GM23338 (cell line): Measurements from ENCODE around the gene CACNA1S.
A peak's percentile ranks its signal among the peaks of the same experiment; 100 is the strongest.

Experiments
- CREB1 ChIP-seq: fragments of 250-450 bp; sonication (Bioruptor Pico); IDR thresholded peaks from 2 replicates; pipeline ENCODE4 v1.5.0; 2020; ENCODE audit warnings: low read depth, mild to moderate bottlenecking, moderate library complexity
- EZH2 ChIP-seq: fragments of 200-600 bp; sonication (generic); IDR thresholded peaks from one replicate; pipeline ENCODE4 v1.8.0; 2017; ENCODE audit warnings: antibody characterized with exemption, mild to moderate bottlenecking, low read depth; ENCODE audit not compliant: unreplicated experiment
- EZH2phosphoT487 ChIP-seq: fragments of 200-600 bp; sonication (generic); IDR thresholded peaks from one replicate; pipeline ENCODE4 v1.8.1; 2018; ENCODE audit warnings: antibody characterized with exemption; ENCODE audit not compliant: unreplicated experiment
- JUNB ChIP-seq: IDR thresholded peaks from one replicate; pipeline ENCODE4 v1.6.1; 2016; ENCODE audit warnings: antibody characterized with exemption; ENCODE audit not compliant: unreplicated experiment
- POLR2AphosphoS5 ChIP-seq: IDR thresholded peaks from 2 replicates; pipeline ENCODE4 v1.6.1; 2016; ENCODE audit warnings: antibody characterized with exemption, low read depth
- TF ChIP-seq, protein P1 (sequence below), 2 experiments: fragments of 200-600 bp in 1 of 2; sonication (generic) in 1 of 2; conservative IDR thresholded peaks; 2 replicates each; pipeline versions ENCODE4 v1.5.1 to v1.6.1; 2016 to 2017; ENCODE audit warnings: antibody characterized with exemption in 2 of 2, low read depth in 2 of 2, mild to moderate bottlenecking in 2 of 2, moderate library complexity in 1 of 2
- TF ChIP-seq, protein P2 (sequence below): fragments of 250-450 bp; sonication (Bioruptor Pico); IDR thresholded peaks from 2 replicates; pipeline ENCODE4 v1.5.0; 2020; ENCODE audit warnings: mild to moderate bottlenecking, moderate library complexity
- TF ChIP-seq, protein P3 (sequence below): IDR thresholded peaks from 2 replicates; pipeline ENCODE4 v1.6.1; 2016; ENCODE audit warnings: antibody characterized with exemption
- TF ChIP-seq, protein P4 (sequence below): IDR thresholded peaks from one replicate; pipeline ENCODE4 v1.6.1; 2018; ENCODE audit warnings: antibody characterized with exemption; ENCODE audit not compliant: unreplicated experiment

DNA sequence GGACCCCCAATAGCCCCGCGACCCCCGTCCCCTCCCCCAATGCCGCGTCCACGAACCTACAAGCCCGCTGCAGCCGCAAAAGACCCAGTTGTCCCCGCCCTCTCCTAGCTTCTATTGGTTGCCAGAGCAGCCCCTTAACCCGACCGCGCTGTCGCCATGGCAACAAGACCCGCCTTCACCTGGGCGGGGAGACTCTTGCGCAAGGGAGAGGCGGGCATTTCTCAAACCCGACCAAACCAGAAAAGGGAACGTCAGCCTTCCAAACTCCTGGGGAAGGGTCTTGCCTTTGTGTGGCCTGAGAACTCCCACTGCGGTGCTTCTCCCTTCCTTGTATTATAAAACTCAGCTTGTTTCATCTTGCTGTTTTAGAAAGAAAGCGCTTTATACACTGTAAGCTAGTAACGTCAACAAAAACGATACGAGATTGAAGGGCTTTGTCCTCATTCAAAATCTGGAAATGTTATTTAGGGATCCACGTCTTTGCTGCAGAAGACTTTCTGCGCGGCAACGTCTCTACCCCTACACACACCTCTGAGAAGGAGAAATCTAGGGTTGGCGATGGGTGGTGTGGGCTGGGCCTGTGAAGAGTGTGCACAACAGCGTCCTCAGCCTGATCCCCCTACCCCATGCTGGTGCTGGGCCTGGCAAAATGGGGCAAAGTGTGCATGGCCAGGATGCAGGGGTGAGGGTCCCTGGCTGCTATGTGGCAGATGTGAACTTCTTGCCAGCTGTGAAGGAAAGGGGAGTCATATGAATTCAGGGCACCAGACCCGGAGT is 42.4 kb upstream of the CACNA1S start, which contains the start of gene TMEM9:
- TF ChIP-seq EZH2 (no peak), POLR2AphosphoS5 (peak; percentile 46), EZH2phosphoT487 (no peak), CREB1 (CRISPR knock-in tag) (peak; percentile 67), JUNB (peak; percentile 88)
- TF ChIP-seq, protein P1, sequence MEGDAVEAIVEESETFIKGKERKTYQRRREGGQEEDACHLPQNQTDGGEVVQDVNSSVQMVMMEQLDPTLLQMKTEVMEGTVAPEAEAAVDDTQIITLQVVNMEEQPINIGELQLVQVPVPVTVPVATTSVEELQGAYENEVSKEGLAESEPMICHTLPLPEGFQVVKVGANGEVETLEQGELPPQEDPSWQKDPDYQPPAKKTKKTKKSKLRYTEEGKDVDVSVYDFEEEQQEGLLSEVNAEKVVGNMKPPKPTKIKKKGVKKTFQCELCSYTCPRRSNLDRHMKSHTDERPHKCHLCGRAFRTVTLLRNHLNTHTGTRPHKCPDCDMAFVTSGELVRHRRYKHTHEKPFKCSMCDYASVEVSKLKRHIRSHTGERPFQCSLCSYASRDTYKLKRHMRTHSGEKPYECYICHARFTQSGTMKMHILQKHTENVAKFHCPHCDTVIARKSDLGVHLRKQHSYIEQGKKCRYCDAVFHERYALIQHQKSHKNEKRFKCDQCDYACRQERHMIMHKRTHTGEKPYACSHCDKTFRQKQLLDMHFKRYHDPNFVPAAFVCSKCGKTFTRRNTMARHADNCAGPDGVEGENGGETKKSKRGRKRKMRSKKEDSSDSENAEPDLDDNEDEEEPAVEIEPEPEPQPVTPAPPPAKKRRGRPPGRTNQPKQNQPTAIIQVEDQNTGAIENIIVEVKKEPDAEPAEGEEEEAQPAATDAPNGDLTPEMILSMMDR (conservative IDR thresholded peaks at IDR 0.05; ENCODE audit: low read depth in 2 of 2) = no peak
- TF ChIP-seq, protein P2, sequence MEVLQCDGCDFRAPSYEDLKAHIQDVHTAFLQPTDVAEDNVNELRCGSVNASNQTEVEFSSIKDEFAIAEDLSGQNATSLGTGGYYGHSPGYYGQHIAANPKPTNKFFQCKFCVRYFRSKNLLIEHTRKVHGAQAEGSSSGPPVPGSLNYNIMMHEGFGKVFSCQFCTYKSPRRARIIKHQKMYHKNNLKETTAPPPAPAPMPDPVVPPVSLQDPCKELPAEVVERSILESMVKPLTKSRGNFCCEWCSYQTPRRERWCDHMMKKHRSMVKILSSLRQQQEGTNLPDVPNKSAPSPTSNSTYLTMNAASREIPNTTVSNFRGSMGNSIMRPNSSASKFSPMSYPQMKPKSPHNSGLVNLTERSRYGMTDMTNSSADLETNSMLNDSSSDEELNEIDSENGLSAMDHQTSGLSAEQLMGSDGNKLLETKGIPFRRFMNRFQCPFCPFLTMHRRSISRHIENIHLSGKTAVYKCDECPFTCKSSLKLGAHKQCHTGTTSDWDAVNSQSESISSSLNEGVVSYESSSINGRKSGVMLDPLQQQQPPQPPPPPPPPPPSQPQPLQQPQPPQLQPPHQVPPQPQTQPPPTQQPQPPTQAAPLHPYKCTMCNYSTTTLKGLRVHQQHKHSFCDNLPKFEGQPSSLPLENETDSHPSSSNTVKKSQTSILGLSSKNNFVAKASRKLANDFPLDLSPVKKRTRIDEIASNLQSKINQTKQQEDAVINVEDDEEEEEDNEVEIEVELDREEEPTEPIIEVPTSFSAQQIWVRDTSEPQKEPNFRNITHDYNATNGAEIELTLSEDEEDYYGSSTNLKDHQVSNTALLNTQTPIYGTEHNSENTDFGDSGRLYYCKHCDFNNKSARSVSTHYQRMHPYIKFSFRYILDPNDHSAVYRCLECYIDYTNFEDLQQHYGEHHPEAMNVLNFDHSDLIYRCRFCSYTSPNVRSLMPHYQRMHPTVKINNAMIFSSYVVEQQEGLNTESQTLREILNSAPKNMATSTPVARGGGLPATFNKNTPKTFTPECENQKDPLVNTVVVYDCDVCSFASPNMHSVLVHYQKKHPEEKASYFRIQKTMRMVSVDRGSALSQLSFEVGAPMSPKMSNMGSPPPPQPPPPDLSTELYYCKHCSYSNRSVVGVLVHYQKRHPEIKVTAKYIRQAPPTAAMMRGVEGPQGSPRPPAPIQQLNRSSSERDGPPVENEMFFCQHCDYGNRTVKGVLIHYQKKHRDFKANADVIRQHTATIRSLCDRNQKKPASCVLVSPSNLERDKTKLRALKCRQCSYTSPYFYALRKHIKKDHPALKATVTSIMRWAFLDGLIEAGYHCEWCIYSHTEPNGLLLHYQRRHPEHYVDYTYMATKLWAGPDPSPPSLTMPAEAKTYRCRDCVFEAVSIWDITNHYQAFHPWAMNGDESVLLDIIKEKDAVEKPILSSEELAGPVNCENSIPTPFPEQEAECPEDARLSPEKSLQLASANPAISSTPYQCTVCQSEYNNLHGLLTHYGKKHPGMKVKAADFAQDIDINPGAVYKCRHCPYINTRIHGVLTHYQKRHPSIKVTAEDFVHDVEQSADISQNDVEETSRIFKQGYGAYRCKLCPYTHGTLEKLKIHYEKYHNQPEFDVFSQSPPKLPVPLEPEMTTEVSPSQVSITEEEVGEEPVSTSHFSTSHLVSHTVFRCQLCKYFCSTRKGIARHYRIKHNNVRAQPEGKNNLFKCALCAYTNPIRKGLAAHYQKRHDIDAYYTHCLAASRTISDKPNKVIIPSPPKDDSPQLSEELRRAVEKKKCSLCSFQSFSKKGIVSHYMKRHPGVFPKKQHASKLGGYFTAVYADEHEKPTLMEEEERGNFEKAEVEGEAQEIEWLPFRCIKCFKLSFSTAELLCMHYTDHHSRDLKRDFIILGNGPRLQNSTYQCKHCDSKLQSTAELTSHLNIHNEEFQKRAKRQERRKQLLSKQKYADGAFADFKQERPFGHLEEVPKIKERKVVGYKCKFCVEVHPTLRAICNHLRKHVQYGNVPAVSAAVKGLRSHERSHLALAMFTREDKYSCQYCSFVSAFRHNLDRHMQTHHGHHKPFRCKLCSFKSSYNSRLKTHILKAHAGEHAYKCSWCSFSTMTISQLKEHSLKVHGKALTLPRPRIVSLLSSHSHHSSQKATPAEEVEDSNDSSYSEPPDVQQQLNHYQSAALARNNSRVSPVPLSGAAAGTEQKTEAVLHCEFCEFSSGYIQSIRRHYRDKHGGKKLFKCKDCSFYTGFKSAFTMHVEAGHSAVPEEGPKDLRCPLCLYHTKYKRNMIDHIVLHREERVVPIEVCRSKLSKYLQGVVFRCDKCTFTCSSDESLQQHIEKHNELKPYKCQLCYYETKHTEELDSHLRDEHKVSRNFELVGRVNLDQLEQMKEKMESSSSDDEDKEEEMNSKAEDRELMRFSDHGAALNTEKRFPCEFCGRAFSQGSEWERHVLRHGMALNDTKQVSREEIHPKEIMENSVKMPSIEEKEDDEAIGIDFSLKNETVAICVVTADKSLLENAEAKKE (CRISPR knock-in tag) = no peak
- TF ChIP-seq, protein P3, sequence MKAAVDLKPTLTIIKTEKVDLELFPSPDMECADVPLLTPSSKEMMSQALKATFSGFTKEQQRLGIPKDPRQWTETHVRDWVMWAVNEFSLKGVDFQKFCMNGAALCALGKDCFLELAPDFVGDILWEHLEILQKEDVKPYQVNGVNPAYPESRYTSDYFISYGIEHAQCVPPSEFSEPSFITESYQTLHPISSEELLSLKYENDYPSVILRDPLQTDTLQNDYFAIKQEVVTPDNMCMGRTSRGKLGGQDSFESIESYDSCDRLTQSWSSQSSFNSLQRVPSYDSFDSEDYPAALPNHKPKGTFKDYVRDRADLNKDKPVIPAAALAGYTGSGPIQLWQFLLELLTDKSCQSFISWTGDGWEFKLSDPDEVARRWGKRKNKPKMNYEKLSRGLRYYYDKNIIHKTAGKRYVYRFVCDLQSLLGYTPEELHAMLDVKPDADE = no peak
- TF ChIP-seq, protein P4, sequence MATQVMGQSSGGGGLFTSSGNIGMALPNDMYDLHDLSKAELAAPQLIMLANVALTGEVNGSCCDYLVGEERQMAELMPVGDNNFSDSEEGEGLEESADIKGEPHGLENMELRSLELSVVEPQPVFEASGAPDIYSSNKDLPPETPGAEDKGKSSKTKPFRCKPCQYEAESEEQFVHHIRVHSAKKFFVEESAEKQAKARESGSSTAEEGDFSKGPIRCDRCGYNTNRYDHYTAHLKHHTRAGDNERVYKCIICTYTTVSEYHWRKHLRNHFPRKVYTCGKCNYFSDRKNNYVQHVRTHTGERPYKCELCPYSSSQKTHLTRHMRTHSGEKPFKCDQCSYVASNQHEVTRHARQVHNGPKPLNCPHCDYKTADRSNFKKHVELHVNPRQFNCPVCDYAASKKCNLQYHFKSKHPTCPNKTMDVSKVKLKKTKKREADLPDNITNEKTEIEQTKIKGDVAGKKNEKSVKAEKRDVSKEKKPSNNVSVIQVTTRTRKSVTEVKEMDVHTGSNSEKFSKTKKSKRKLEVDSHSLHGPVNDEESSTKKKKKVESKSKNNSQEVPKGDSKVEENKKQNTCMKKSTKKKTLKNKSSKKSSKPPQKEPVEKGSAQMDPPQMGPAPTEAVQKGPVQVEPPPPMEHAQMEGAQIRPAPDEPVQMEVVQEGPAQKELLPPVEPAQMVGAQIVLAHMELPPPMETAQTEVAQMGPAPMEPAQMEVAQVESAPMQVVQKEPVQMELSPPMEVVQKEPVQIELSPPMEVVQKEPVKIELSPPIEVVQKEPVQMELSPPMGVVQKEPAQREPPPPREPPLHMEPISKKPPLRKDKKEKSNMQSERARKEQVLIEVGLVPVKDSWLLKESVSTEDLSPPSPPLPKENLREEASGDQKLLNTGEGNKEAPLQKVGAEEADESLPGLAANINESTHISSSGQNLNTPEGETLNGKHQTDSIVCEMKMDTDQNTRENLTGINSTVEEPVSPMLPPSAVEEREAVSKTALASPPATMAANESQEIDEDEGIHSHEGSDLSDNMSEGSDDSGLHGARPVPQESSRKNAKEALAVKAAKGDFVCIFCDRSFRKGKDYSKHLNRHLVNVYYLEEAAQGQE = no peak
